K562 (cell line): Measurements from ENCODE around the gene IFT172. TPM values are rescaled to one million over a fixed set of nuclear protein-coding genes. Genes with fewer than 3 reads are reported as not detected.

Experiments used
- ADNP ChIP-seq: fragments of 200-800 bp; sonication (Bioruptor generic); IDR thresholded peaks from 2 replicates; pipeline ENCODE4 v1.6.1; 2016; ENCODE audit warnings: missing genetic modification characterization, missing compliant biosample characterization
- BRF1 ChIP-seq: IDR thresholded peaks from 3 replicates; pipeline ENCODE4 v1.6.1; 2011; ENCODE audit warnings: borderline replicate concordance, mild to moderate bottlenecking; ENCODE audit not compliant: insufficient read length; ENCODE audit errors: extremely low read depth
- CBX3 ChIP-seq, 2 experiments: IDR thresholded peaks; 1 replicate in 1 of 2; 2 replicates in 1 of 2; pipeline ENCODE4 v1.6.1; 2012; ENCODE audit warnings: inconsistent platforms in 2 of 2, low read length in 2 of 2, borderline replicate concordance in 1 of 2, control low read depth in 1 of 2
- EGR1 ChIP-seq: fragments of 450-650 bp; conservative IDR thresholded peaks from 2 replicates; pipeline ENCODE4 v1.6.1; 2017; ENCODE audit warnings: mild to moderate bottlenecking
- IFI16 ChIP-seq: fragments of 250-450 bp; sonication (Bioruptor Pico); IDR thresholded peaks from 2 replicates; pipeline ENCODE4 v2.1.2; 2022; ENCODE audit warnings: mild to moderate bottlenecking, inconsistent platforms
- KAT8 ChIP-seq: fragments of 450-650 bp; IDR thresholded peaks from 2 replicates; pipeline ENCODE4 v1.6.1; 2016; ENCODE audit warnings: low read depth, mild to moderate bottlenecking
- KDM1A ChIP-seq, 2 experiments: fragments of 450-650 bp; IDR thresholded peaks; 2 replicates each; pipeline ENCODE4 v1.6.1; 2016; ENCODE audit warnings: mild to moderate bottlenecking in 2 of 2
- MCM5 ChIP-seq: fragments of 450-650 bp; IDR thresholded peaks from 2 replicates; pipeline ENCODE4 v1.6.1; 2016; ENCODE audit warnings: low read depth
- NR4A1 ChIP-seq, 2 experiments: fragments of 250-450 bp in 1 of 2; fragments of 450-650 bp in 1 of 2; sonication (Bioruptor Pico) in 1 of 2; IDR thresholded peaks; 2 replicates each; pipeline versions ENCODE4 v1.4.0 to v1.6.1; 2016 to 2020; ENCODE audit warnings: mild to moderate bottlenecking in 2 of 2, missing compliant biosample characterization in 1 of 2, missing genetic modification characterization in 1 of 2, moderate library complexity in 1 of 2
- PML ChIP-seq: IDR thresholded peaks from 2 replicates; pipeline ENCODE4 v1.6.1; 2012; ENCODE audit warnings: low read length, inconsistent platforms
- SAP30 ChIP-seq: fragments of 200-600 bp; sonication (generic); IDR thresholded peaks from 2 replicates; pipeline ENCODE4 v1.6.1; 2012; ENCODE audit warnings: borderline replicate concordance, low read depth, mild to moderate bottlenecking, moderate library complexity, low read length, control low read depth, inconsistent platforms; ENCODE audit not compliant: insufficient read depth, poor library complexity, severe bottlenecking
- SMARCC2 ChIP-seq: fragments of 450-650 bp; IDR thresholded peaks from 2 replicates; pipeline ENCODE4 v1.6.1; 2017; ENCODE audit warnings: antibody characterized with exemption, moderate library complexity, mild to moderate bottlenecking, low read depth
- SMARCE1 ChIP-seq: fragments of 450-650 bp; IDR thresholded peaks from 2 replicates; pipeline ENCODE4 v1.7.1; 2016; ENCODE audit warnings: mild to moderate bottlenecking
- SP1 ChIP-seq: sonication (generic); formaldehyde crosslinking; IDR thresholded peaks from 2 replicates; pipeline ENCODE4 v1.8.1; 2022; ENCODE audit warnings: mild to moderate bottlenecking, missing genetic modification reagents
- SRSF7 ChIP-seq: fragments of 200-400 bp; formaldehyde crosslinking; optimal IDR thresholded peaks from 2 replicates; pipeline ENCODE3; 2017; ENCODE audit warnings: mild to moderate bottlenecking, low read depth, low read length
- TBL1XR1 ChIP-seq, 2 experiments: IDR thresholded peaks; 2 replicates each; pipeline ENCODE4 v1.6.1; 2012; ENCODE audit warnings: improper control_type of control experiment in 2 of 2, low read length in 2 of 2, mild to moderate bottlenecking in 1 of 2
- TEAD4 ChIP-seq, 2 experiments: sonication (generic) in 1 of 2; formaldehyde crosslinking in 1 of 2; IDR thresholded peaks; 2 replicates each; pipeline versions ENCODE4 v1.6.1 to v1.8.0; 2012 to 2022; ENCODE audit warnings: borderline replicate concordance in 1 of 2, inconsistent platforms in 1 of 2, low read length in 1 of 2, mild to moderate bottlenecking in 1 of 2, missing genetic modification reagents in 1 of 2
- XRCC4 ChIP-seq: IDR thresholded peaks from one replicate; pipeline ENCODE4 v1.6.1; 2011; ENCODE audit not compliant: insufficient read depth, insufficient read length; ENCODE audit errors: extremely low read depth
- ZBTB49 ChIP-seq: sonication (generic); formaldehyde crosslinking; IDR thresholded peaks from 2 replicates; pipeline ENCODE4 v1.8.0; 2022; ENCODE audit warnings: missing genetic modification reagents, mild to moderate bottlenecking, borderline replicate concordance
- ZFX ChIP-seq: sonication (generic); formaldehyde crosslinking; IDR thresholded peaks from 2 replicates; pipeline ENCODE4 v1.8.0; 2022; ENCODE audit warnings: mild to moderate bottlenecking, missing genetic modification reagents, moderate library complexity
- ZMIZ1 ChIP-seq, 2 experiments: fragments of 150-350 bp in 1 of 2; IDR thresholded peaks; 2 replicates each; pipeline ENCODE4 v1.6.1; 2012 to 2016; ENCODE audit warnings: low read depth in 2 of 2, low read length in 2 of 2, mild to moderate bottlenecking in 1 of 2, moderate library complexity in 1 of 2
- ZNF354B ChIP-seq: fragments of 250-450 bp; sonication (Bioruptor Pico); IDR thresholded peaks from 2 replicates; pipeline ENCODE4 v1.4.0; 2020
- ZNF766 ChIP-seq: fragments of 200-800 bp; sonication (Bioruptor generic); conservative IDR thresholded peaks from 2 replicates; pipeline ENCODE4 v1.6.1; 2016; ENCODE audit warnings: missing genetic modification characterization, missing compliant biosample characterization
- polyA plus RNA-seq, 8 experiments: library from polyadenylated mRNA; depleted of rRNA in 4 of 8; stranded (reverse) in 5 of 8; unstranded in 3 of 8; fragments of >200 nt; fragmentation: Nextera tagmentation in 2 of 8; fragmentation: Illumina TruSeq in 1 of 8; extraction: Ambion mirVana in 2 of 8; extraction: Trizol in 1 of 8; gene quantifications; 2 replicates each; pipeline versions ENCODE4 v1.2.1 to v1.2.3, GENCODE V29; 2011 to 2014; ENCODE audit warnings: inconsistent platforms in 1 of 8, missing spikeins in 1 of 8
- total RNA-seq, 7 experiments: library from RNA; depleted of rRNA in 6 of 7; stranded (reverse); fragments of >200 nt in 6 of 7; fragmentation: Illumina TruSeq in 2 of 7; extraction: Trizol in 2 of 7; gene quantifications; 2 replicates each; pipeline versions ENCODE4 v1.2.1 to v1.2.3, GENCODE V29; 2011 to 2021; ENCODE audit warnings: low replicate concordance in 1 of 7

The IFT172 gene
- total and polyA plus RNA-seq, 9 of the 15 experiments (the other 6 are each of a cell fraction or from before 2014, with no cell fraction given), result 5.6 to 19.1 (median 13.5) TPM

GRCh38 chr2:27441226-27441926, 48.2 kb downstream of the IFT172 start (continued):
- TF ChIP-seq SP1 (CRISPR knock-in tag) (peak; percentile 45; the same call in 1 of the 2 replicates), EGR1 (peak; percentile 91), ZBTB49 (CRISPR knock-in tag) (no peak), MCM5 (no peak), ZNF766 (CRISPR knock-in tag) (no peak), PML (peak; percentile 51; the same call in 1 of the 2 replicates), TBL1XR1 (IDR thresholded peaks at IDR 0.05; ENCODE audit: low read length in 2 of 2) (peak in 1 of 2 experiments; percentile 63; a peak in 1 of 4 replicates), NR4A1 (CRISPR knock-in tag; IDR thresholded peaks at IDR 0.05) (no peak), NR4A1 (tag; IDR thresholded peaks at IDR 0.05) (no peak), XRCC4 (no peak), IFI16 (CRISPR knock-in tag) (no peak), BRF1 (no peak), SAP30 (no peak), ADNP (tag) (no peak), ZMIZ1 (IDR thresholded peaks at IDR 0.05; ENCODE audit: low read depth in 2 of 2, low read length in 2 of 2) (peak in 1 of 2 experiments; percentile 62; a peak in 1 of 4 replicates), CBX3 (IDR thresholded peaks at IDR 0.05; ENCODE audit: borderline replicate concordance in 1 of 2, low read length in 2 of 2) (peak in 1 of 2 experiments; percentile 80; a peak in 2 of 3 replicates), KAT8 (no peak), SRSF7 (no peak), TEAD4 (IDR thresholded peaks at IDR 0.05; ENCODE audit: low read length) (peak; percentile 88), TEAD4 (CRISPR knock-in tag; IDR thresholded peaks at IDR 0.05; ENCODE audit: borderline replicate concordance) (no peak), SMARCC2 (0 out of 2 replicates have a peak, but pooled peaks have one; percentile 45), KDM1A (IDR thresholded peaks at IDR 0.05) (peak; percentile 71 to 87), ZFX (CRISPR knock-in tag) (no peak), ZNF354B (CRISPR knock-in tag) (no peak), SMARCE1 (peak; percentile 81; the same call in 1 of the 2 replicates)
